Measurements from ENCODE around the gene TXNDC17.

DNA sequence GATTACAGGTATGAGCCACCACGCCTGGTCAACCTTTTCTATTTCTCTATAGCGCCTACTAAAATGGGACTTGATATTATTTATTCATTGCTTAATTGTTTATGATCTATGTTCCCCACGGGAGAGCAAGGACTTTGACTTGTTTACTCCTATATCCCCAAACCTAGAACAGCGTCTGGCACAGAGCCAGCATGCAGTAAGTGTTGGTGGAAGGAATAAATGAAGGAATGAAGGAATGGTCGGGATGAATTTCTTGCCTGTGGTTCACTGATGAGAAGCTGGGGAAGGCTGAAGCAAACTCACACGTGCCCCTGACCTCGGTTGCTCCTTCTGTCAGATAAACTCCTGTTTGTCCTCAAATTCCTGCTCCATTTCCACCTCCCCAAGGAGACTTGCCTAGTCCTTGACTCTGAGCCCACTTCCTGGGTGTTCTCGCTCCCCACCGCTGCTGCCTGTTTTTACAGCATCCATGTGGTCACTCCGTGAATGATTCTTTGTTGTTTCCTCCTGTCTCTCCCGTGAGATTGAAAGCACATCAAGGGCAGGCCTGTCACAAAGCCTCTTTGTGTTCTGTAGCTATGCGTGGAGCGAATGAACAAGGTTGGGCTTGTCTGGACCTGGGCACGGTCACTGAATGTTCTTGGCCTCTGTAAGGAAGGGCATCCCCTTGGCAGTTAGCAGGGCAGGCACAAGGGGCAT lies 28.0 kb downstream of the TXNDC17 start:
- TF ChIP-seq TAF1 (IDR thresholded peaks at IDR 0.05; ENCODE audit: borderline replicate concordance, insufficient read depth, low read length) (no peak), SIN3A (IDR thresholded peaks at IDR 0.05; ENCODE audit: borderline replicate concordance, insufficient read depth, low read length) (no peak), FOXP2 (optimal IDR thresholded peaks at IDR 0.05; ENCODE audit: borderline replicate concordance, extremely low read depth, extremely low read length, insufficient read depth) (no peak)
- TF ChIP-seq, protein P1, sequence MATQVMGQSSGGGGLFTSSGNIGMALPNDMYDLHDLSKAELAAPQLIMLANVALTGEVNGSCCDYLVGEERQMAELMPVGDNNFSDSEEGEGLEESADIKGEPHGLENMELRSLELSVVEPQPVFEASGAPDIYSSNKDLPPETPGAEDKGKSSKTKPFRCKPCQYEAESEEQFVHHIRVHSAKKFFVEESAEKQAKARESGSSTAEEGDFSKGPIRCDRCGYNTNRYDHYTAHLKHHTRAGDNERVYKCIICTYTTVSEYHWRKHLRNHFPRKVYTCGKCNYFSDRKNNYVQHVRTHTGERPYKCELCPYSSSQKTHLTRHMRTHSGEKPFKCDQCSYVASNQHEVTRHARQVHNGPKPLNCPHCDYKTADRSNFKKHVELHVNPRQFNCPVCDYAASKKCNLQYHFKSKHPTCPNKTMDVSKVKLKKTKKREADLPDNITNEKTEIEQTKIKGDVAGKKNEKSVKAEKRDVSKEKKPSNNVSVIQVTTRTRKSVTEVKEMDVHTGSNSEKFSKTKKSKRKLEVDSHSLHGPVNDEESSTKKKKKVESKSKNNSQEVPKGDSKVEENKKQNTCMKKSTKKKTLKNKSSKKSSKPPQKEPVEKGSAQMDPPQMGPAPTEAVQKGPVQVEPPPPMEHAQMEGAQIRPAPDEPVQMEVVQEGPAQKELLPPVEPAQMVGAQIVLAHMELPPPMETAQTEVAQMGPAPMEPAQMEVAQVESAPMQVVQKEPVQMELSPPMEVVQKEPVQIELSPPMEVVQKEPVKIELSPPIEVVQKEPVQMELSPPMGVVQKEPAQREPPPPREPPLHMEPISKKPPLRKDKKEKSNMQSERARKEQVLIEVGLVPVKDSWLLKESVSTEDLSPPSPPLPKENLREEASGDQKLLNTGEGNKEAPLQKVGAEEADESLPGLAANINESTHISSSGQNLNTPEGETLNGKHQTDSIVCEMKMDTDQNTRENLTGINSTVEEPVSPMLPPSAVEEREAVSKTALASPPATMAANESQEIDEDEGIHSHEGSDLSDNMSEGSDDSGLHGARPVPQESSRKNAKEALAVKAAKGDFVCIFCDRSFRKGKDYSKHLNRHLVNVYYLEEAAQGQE (IDR thresholded peaks at IDR 0.05; ENCODE audit: insufficient read depth in 1 of 2, low read depth in 2 of 2, low read length in 2 of 2): no peak

All from PFSK-1 (cell line).